ENCODE measurements around the gene SPG11.

DNA sequence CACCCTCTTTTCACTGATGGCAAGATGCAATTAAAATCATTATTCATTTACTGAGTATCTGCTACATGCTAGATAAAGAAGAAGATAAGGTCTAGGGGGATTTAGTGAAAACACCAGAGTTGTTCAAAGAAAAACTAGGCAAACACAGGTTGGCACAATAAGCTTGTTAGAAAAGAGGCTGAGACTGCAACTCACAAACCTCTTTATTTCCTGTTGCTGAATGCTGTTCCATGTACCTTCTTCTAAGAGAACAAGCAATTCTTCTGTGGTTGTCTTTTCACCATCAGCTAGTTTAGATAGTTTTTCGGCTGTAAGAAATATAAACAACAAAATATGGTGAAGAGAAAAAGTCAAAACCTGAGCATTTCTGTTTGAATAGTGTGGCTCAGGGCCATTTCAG lies 65.4 kb downstream of the SPG11 start:
- TF ChIP-seq, protein P1, sequence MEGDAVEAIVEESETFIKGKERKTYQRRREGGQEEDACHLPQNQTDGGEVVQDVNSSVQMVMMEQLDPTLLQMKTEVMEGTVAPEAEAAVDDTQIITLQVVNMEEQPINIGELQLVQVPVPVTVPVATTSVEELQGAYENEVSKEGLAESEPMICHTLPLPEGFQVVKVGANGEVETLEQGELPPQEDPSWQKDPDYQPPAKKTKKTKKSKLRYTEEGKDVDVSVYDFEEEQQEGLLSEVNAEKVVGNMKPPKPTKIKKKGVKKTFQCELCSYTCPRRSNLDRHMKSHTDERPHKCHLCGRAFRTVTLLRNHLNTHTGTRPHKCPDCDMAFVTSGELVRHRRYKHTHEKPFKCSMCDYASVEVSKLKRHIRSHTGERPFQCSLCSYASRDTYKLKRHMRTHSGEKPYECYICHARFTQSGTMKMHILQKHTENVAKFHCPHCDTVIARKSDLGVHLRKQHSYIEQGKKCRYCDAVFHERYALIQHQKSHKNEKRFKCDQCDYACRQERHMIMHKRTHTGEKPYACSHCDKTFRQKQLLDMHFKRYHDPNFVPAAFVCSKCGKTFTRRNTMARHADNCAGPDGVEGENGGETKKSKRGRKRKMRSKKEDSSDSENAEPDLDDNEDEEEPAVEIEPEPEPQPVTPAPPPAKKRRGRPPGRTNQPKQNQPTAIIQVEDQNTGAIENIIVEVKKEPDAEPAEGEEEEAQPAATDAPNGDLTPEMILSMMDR (IDR thresholded peaks at IDR 0.05 in 2 of 3, conservative IDR thresholded peaks at IDR 0.05 in 1 of 3; ENCODE audit: control insufficient read depth in 2 of 3, extremely low read depth in 1 of 3, insufficient read depth in 1 of 3, low read depth in 3 of 3, low read length in 3 of 3), result no peak
- TF ChIP-seq, protein P2, sequence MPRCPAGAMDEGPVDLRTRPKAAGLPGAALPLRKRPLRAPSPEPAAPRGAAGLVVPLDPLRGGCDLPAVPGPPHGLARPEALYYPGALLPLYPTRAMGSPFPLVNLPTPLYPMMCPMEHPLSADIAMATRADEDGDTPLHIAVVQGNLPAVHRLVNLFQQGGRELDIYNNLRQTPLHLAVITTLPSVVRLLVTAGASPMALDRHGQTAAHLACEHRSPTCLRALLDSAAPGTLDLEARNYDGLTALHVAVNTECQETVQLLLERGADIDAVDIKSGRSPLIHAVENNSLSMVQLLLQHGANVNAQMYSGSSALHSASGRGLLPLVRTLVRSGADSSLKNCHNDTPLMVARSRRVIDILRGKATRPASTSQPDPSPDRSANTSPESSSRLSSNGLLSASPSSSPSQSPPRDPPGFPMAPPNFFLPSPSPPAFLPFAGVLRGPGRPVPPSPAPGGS (IDR thresholded peaks at IDR 0.05; ENCODE audit: borderline replicate concordance, insufficient read depth, low read depth, low read length, poor library complexity, severe bottlenecking), result no peak
- no peak for TF ChIP-seq KDM1A (IDR thresholded peaks at IDR 0.05; ENCODE audit: borderline replicate concordance)
- TF ChIP-seq, protein P3, sequence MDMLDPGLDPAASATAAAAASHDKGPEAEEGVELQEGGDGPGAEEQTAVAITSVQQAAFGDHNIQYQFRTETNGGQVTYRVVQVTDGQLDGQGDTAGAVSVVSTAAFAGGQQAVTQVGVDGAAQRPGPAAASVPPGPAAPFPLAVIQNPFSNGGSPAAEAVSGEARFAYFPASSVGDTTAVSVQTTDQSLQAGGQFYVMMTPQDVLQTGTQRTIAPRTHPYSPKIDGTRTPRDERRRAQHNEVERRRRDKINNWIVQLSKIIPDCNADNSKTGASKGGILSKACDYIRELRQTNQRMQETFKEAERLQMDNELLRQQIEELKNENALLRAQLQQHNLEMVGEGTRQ (IDR thresholded peaks at IDR 0.05; ENCODE audit: borderline replicate concordance, low read depth, low read length), result no peak
- no peak for TF ChIP-seq MTA3 (IDR thresholded peaks at IDR 0.05; ENCODE audit: borderline replicate concordance, low read length)
- no peak for TF ChIP-seq RAD21 (IDR thresholded peaks at IDR 0.05; ENCODE audit: insufficient read depth, low read depth, low read length)
- TF ChIP-seq HCFC1 (IDR thresholded peaks at IDR 0.05; ENCODE audit: low read length), result no peak
